GM12801 (cell line): ENCODE results near the gene ZDHHC14.

Experiments
- CTCF ChIP-seq: IDR thresholded peaks from one replicate; pipeline ENCODE4 v1.5.1; 2011; ENCODE audit warnings: control low read depth; ENCODE audit not compliant: insufficient read length; ENCODE audit errors: extremely low read depth

Gene ZDHHC14

DNA sequence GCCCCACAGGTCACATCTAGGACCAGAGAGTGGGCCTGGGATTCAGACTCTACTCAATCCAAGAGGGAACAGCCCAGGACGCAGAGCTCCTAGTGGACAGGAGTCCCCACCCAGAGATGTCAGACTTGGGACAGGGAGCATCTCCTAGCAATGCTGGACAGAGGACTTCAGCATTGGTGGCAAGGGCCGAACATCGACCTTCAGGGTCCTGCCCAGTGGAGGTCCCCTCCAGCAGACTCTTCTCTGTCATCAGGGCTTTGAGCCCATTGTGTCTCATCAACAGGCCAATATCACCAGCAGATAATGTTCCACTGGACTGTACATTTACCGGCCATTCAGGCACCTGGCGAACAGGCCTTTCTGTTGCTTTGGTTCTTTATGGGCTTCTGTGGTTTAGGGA, 282.3 kb downstream of the ZDHHC14 start:
- no peak for TF ChIP-seq CTCF

DNA sequence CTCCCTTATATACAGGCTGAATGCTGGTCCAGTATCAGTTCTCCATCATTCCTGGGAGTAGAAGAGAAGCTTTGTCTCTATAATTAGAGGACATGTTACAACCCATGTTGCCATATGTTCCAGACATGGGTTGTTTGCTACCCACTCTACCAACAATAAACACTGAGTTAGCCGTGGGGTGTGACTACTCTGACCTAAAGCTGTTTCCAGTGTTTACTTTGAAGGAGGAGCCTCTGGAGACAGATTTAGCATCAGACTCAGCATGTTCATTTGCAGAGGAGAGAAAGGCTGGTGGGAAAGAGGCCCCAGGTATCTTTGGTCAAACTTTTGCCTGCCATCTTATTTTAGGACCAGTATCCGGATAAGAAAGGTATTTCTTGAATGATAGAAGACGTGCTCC, 284.2 kb downstream of the ZDHHC14 start:
- TF ChIP-seq CTCF: no peak

- TF ChIP-seq CTCF: no peak
These were observed 285.7 kb downstream of the ZDHHC14 start for GRCh38 chr6:157666729-157667128.

- TF ChIP-seq CTCF: no peak
These were observed 286.4 kb downstream of the ZDHHC14 start for GRCh38 chr6:157667211-157668008.

- TF ChIP-seq CTCF: no peak
These were observed 287.0 kb downstream of the ZDHHC14 start for GRCh38 chr6:157668009-157668401.

- no peak for TF ChIP-seq CTCF
These were observed 287.7 kb downstream of the ZDHHC14 start for GRCh38 chr6:157668713-157669112.

GRCh38 chr6:157669323-157669722, 288.3 kb downstream of the ZDHHC14 start:
- no peak for TF ChIP-seq CTCF

DNA sequence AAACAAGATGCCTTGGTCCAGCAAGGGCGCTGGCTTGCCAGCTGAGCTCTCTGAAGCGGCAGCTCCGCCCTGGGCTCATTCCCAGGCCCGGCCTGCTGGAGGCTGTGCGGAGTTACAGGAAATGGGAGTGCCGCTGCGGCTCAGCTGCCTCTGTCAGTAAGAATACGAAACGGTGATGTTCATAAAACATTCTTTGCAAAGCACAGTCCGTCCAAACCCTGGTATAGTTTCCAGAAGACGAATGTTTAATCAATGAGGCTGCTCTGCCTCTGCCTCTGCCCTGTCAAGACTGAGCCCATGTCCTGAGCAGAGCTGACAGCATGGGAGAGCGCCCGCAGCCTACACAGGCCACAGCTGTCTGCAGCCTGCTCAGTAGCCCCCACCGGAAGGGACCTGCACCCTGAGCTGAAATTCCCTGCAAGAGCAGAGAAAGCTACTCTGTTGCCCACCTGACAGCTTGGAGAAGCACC, 288.8 kb downstream of the ZDHHC14 start:
- TF ChIP-seq CTCF: no peak
